Measurements from ENCODE around the gene PTPRS. TPM values are rescaled to one million over a fixed set of nuclear protein-coding genes. Genes with fewer than 3 reads are reported as not detected.

Gene PTPRS
- polyA plus RNA-seq, 1 donor (not counting 4 experiments of a cell fraction or from before 2014, with no cell fraction given), result 2.5 TPM

- Histone ChIP-seq H2AFZ (ENCODE audit: control insufficient read depth, low read length) (no peak overlapping the region), H3K27ac (ENCODE audit: control insufficient read depth, insufficient read depth, low read length) (no peak overlapping the region), H3K79me2 (ENCODE audit: control insufficient read depth, insufficient read depth, low read length) (no peaks in the 10 kb centered on the region), H3K9me1 (ENCODE audit: control insufficient read depth, extremely low read depth, insufficient read depth, low read length) (no peaks in the 10 kb centered on the region), H4K20me1 (ENCODE audit: control insufficient read depth, extremely low read depth, insufficient read depth, low read length) (no peaks in the 10 kb centered on the region), H3K9ac (ENCODE audit: control insufficient read depth, extremely low read depth, insufficient read depth, low read length) (no peak overlapping the region), H3K27me3 (ENCODE audit: control insufficient read depth, extremely low read depth, insufficient read depth, low read length) (peaks cover 12% of the 10 kb centered on the region), H3K4me3 (ENCODE audit: control insufficient read depth in 2 of 3, extremely low read depth in 1 of 3, insufficient read depth in 2 of 3, low read depth in 1 of 3, low read length in 3 of 3) (no peak overlapping the region), H3K9me3 (ENCODE audit: control insufficient read depth, low read depth, low read length) (no peaks in the 10 kb centered on the region), H3K36me3 (ENCODE audit: control insufficient read depth in 2 of 2, extremely low read depth in 1 of 2, insufficient read depth in 2 of 2, low read length in 2 of 2) (no peaks in the 10 kb centered on the region), H3K4me2 (ENCODE audit: control insufficient read depth, extremely low read depth, insufficient read depth, low read depth, low read length) (no peak overlapping the region), H3K4me1 (ENCODE audit: control insufficient read depth, extremely low read depth, insufficient read depth, low read length) (no peaks in the 10 kb centered on the region)
- dilution Hi-C loops (cut with MboI; ENCODE audit: extremely low pct_ligation_motif_present, low sequenced_read_pairs), result no loop called here
- DNase-seq (ENCODE audit: low read depth, low spot score), result no peak
- no peak for FAIRE-seq
- TF ChIP-seq EZH2 (IDR thresholded peaks at IDR 0.05; ENCODE audit: low read length) (no peak), CTCF (optimal IDR thresholded peaks at IDR 0.05 in 1 of 3, IDR thresholded peaks at IDR 0.05 in 1 of 3, conservative IDR thresholded peaks at IDR 0.05 in 1 of 3; ENCODE audit: extremely low read depth in 1 of 3, insufficient read depth in 2 of 3, low read length in 3 of 3) (no peak)
These were observed 22.3 kb downstream of the PTPRS start for GRCh38 chr19:5318306-5318705.

- Histone ChIP-seq H3K27me3 (ENCODE audit: control insufficient read depth, extremely low read depth, insufficient read depth, low read length) (peaks cover 8% of the 10 kb centered on the region), H3K4me1 (ENCODE audit: control insufficient read depth, extremely low read depth, insufficient read depth, low read length) (no peaks in the 10 kb centered on the region), H4K20me1 (ENCODE audit: control insufficient read depth, extremely low read depth, insufficient read depth, low read length) (no peaks in the 10 kb centered on the region), H3K79me2 (ENCODE audit: control insufficient read depth, insufficient read depth, low read length) (no peaks in the 10 kb centered on the region), H3K9me3 (ENCODE audit: control insufficient read depth, low read depth, low read length) (no peaks in the 10 kb centered on the region), H2AFZ (ENCODE audit: control insufficient read depth, low read length) (no peak overlapping the region), H3K9me1 (ENCODE audit: control insufficient read depth, extremely low read depth, insufficient read depth, low read length) (no peaks in the 10 kb centered on the region), H3K27ac (ENCODE audit: control insufficient read depth, insufficient read depth, low read length) (no peak overlapping the region), H3K4me2 (ENCODE audit: control insufficient read depth, extremely low read depth, insufficient read depth, low read depth, low read length) (no peak overlapping the region), H3K4me3 (ENCODE audit: control insufficient read depth in 2 of 3, extremely low read depth in 1 of 3, insufficient read depth in 2 of 3, low read depth in 1 of 3, low read length in 3 of 3) (no peak overlapping the region), H3K9ac (ENCODE audit: control insufficient read depth, extremely low read depth, insufficient read depth, low read length) (no peak overlapping the region), H3K36me3 (ENCODE audit: control insufficient read depth in 2 of 2, extremely low read depth in 1 of 2, insufficient read depth in 2 of 2, low read length in 2 of 2) (no peaks in the 10 kb centered on the region)
- DNase-seq (ENCODE audit: low read depth, low spot score), result no peak
- dilution Hi-C loops (cut with MboI; ENCODE audit: extremely low pct_ligation_motif_present, low sequenced_read_pairs), result no loop called here
- FAIRE-seq, result no peak
- TF ChIP-seq CTCF (optimal IDR thresholded peaks at IDR 0.05 in 1 of 3, IDR thresholded peaks at IDR 0.05 in 1 of 3, conservative IDR thresholded peaks at IDR 0.05 in 1 of 3; ENCODE audit: extremely low read depth in 1 of 3, insufficient read depth in 2 of 3, low read length in 3 of 3), result no peak
- TF ChIP-seq EZH2 (IDR thresholded peaks at IDR 0.05; ENCODE audit: low read length), result no peak
These were observed 23.3 kb downstream of the PTPRS start for GRCh38 chr19:5317321-5317720.

All from keratinocyte (primary cell).